TTC549 (cell line): ENCODE results near the gene NDC1.
A peak's percentile ranks its signal among the peaks of the same experiment; 100 is the strongest.
"Not testable (repeated sequence)": the region's sequence is repeated elsewhere in the genome, so short reads cannot be mapped to it uniquely, and the experiment has no call there.

Source experiments
- FAIRE-seq: peaks from 2 replicates; lab custom pipeline; 2012; peaks lifted over from hg19 to GRCh38; lab: Jason Lieb, UNC

The NDC1 gene

DNA sequence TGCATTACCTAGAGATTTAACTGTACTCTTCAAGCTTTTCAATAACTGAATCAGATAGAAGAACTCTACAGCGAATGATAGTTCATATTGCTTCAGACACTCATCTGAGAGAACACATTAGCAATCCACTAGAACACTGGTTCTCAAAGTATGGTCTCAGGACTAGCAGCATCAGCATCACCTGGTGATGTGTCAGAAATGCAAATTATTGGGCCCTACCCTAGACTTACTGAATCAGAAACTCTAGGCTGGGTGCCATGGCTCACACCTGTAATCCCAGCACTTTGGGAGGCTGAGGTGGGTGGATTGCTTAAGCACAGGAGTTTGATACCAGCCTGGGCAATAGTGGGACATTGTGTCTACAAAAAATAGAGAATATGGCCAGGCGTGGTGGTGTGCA, 74.2 kb downstream of the NDC1 start:
- no peak for FAIRE-seq

DNA sequence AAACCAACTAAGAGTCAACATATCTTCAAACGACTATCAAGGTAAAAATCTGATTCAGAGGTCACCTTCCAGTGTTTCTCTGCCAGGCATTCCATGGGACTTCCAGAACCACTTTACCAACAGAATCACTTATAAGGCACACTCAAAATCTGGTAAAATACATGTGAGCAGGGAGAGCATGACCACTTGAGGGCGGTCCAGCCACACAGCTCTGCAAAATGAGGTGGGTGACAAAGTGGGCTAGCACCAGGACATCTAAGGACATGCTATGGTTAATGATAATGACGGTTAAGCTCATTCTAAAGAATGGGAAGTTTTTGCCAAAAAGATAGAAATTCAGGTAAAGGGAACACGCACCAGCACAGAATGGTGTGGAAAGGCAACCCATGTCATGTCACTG, 74.6 kb downstream of the NDC1 start:
- no peak for FAIRE-seq

DNA sequence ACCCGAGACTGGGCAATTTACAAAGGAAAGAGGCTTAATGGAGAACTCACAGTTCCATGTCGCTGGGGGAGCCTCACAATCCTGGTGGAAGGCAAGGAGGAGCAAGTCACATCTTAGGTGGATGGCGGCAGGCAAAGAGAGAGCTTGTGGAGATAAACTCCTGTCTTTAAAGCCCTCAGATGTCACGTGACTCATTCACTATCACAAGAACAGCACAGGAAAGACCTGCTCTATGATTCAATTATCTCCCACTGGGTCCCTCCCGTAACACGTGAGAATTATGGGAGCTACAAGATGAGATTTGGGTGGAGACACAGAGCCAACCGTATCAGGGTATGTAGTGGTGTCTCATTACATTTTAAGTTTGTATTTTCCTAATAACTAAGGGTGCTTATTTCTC, 77.6 kb downstream of the NDC1 start:
- FAIRE-seq: not testable (repeated sequence)

DNA sequence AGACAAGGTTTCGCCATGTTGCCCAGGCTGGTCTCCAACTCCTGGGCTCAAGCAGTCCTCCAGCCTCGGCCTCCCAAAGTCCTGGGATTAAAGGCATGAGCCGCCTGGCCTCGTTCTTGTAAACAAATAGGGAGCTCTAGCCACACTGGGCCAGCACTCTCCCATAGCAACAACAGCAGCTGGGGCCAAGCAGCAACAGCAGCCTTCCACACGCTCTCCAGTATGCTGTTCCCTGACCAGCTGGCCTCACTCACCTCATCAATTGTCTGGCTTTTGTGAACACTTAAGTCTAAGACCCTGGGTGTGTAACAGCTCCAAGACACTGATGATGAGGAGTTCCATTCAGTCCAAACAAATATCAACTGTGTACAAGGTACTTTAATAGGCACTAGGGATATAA, 82.2 kb downstream of the NDC1 start:
- FAIRE-seq: no peak

DNA sequence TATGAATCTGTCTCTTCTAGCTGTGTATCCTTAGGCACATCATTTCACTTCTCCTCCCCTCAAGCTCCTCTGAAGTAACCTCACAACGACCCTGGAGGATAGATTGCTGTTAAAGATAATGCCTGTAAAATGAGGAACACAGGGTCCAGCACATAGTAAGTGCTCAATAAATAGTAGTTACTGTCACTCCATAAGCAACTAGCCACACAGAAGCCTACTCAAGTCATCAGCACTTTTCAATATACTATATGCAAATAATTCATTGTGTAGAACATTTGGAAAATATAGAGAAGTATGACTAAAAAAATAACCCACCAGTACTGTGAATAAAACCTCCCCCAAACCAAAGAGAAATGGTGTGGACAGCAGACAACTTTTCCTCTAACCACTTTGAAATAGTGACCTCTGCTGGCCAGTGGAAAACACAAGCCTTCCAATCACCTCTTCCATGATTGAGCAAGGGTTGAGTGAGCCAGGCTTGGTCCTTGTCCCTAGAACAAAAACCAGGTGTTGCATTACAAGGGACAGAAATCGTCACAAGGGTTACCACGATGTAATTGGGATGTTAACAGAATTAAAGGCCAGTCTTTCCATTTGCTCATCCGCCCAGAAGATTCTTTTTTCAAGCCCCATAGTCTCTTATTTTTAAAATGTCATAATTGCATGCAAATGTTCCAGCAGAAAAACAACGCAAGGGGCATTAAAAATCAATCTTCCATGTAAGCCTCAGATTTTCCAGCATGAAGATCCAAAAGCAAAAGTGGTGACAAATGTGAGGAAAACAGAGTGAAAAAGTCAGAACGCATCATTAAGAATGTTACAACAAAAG, 83.4 kb downstream of the NDC1 start:
- peak; percentile 84 for FAIRE-seq

DNA sequence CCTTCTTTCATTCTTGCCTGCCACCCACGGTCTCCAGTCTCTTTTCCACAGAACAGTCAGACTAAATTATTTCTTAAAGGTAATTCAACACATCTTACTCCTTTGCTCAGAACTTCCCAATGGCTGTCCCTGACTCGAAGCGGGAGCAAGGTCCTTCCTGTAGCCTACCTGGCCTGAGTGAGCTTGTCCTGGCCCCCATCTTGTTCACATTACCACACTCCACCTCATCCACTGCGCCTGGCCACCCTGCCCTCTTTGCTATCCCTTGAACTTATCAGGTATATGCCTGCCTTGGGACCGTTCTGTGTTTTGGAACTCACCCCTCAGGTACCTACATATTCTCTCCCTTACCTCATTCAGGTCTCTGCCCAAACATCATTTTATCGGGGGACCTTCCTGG, 85.8 kb downstream of the NDC1 start:
- no peak for FAIRE-seq

DNA sequence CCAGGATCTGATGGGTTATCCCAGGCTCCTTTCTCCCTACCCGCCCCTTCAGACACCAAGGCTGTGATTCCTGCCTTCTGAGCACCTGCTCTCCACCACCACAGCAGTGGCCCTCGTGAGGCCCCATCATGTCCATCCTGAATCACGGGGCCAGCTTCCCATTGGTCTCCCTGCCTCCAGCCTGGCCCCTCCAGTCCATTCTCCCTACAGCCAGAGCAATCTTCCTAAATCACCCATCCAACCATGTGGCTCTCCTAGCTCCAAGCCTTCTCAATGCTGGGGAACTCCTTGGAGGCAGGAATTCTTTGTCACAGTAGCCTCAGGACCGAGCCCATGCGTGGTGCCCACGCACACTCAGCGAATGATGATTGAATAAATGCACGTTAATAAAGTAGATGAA, 90.3 kb downstream of the NDC1 start:
- no peak for FAIRE-seq

DNA sequence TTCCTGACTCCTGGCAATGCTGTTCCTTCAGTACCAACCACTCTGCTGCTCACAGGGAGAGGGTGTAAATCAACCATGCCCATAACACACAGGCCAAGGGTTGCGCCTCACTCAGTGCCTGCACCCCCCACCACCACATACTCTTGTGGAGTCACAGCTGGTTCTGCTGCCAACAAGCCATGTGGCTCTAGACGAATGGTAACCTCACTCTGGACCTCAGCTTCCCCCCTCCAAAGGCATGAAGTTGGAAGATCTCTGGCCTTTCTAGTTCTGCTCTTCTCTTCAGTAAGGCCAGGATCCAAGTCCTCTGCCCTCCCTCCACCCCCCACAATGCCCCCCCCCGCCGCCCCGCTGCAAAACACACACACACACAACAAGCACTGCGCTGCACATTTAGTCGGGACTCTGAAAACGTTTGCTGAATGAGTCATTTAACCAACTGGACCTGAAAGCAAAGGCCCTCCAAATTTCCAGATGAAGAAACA, 97.4 kb downstream of the NDC1 start:
- FAIRE-seq: no peak

DNA sequence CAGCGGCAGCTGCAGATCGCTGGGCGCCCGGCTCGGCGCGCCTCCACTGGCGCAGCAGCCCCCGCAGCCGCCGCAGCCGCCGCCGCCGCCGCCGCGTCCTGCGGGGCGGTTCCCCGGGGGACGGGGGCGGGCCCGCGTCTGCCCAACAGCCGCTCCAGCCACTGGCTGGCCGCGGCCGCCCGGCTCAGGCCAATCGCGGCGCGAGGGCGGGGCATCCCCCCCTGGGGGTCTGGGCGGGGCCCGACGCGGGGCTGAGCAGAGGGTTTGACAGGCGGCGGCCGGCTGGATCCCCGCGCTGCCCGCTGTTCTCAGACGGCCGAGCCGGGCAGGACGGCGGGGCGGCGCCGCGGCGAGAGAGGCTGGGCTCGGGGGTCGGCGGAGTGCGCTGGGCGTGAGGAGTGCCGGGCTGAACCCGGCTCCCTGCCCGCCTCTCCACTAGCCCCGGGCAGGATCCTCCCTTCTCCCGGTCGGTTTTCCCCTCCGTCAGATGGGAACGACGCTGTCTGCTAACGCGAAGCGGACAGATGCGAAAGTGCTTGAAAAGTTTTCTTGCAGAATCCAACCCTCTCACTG, 98.9 kb downstream of the NDC1 start, which contains the start of gene GLIS1:
Gene GLIS1, minus strand, starts transcription at position 56 of the 573 bp plus-strand sequence. CDS start 1,100 bp downstream, outside the sequence.
- FAIRE-seq: no peak

DNA sequence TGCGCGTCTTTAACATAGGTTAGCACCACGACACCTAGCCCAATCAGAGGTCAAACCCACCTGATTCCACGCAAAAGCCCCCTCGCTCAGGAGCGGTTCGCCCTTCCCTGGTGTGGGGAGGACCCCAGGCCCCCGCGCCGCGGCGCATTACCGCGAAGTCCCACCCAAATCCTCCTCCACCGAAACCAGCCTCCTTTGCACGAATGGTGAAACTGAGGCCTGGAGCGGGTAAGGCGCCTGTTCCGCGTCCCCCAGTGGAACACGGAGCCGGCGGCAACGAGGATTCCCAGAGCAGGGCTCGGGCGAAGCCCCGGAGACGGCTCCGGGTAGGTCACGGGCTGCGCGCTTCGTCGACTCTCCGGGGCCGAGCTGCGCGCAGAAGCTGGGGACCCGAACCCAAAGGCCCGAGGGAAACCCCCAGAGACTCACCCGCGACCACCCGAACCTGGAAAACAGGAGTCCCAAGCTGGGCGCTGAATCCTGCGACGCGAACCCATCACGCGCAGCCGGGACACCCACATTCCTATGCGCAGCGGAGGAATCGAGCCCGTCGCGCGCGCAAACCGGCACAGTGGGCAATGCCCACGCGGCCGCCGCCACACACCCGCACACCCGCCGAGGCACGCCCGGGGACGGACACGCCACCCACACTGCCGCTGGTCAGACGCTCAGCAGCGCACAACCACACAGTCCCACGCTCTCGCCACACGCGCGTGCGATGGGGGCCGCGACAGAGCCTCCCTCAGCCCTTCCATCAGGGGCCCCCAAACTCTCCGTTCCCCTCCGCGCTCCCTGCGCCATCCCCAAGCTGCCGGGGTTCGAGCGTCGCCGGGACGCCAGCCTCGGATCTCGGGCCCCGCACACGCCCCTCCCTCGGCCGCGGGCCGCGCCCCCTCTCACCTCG, 99.6 kb downstream of the NDC1 start:
- FAIRE-seq: no peak

DNA sequence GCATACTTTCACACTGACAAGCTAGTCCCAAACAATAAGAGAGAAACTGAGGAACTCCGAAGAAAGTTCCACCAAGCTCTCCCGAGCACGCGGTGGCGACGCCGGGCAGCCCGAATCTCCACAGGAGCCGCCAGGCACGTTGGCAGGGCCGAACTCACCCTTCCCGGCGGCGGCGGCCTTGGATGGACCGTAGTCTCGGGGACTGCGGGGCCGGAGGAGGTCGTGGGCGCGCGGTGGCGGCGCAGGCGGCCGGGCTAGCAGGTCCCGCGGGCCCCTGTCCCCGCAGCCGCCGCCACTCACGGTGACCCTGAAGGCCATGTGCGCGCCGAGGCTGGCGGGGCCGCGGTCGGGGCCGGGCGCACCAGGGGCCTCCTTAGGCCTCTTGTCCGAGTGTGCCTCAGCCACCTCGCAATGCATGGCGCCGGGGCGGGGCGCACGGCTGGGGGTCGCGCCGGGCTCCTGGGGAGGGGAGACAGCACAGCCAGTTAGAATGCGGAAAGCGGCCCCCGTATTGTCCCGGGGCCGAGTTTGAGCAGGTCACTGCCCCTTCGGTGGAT, 100.4 kb downstream of the NDC1 start:
- no peak for FAIRE-seq

DNA sequence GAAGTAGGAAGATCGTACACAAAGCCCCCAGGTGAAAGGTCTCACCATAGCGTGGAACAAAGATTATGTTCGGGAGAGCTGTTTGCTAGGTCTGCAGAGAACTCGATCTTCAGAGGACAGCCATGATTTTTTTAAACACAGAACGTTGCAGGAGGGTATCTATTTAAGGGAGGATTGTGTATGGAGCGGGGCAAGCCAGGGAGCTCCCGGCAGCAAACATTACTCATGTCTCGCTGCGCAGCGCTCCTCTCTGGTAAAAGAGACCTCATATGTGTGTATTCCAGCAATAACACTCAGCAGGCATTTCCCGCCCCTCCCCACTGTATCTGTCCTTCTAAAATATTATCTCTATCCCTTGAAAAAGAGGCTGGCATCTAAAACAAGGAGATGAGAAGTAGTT, 101.8 kb downstream of the NDC1 start:
- FAIRE-seq: no peak

DNA sequence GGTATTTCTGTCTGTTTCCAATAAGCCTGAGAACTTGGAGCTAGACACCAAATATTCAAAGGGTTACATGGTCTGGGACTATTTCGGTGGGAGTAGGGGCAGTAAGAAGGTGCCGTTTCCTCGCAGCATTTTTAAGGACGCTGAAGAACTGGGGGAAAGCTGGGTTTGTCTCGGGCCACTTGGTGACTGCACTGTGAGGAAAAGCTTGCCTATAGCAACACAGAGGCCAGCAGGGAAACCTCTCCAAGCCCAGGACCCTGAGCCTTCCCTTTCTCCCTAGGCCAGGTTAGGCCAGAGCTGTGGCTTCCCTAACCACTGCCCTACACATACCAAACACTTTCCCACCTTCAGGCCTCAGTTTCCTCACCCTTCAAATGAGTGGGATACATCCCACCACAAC, 102.4 kb downstream of the NDC1 start:
- no peak for FAIRE-seq

DNA sequence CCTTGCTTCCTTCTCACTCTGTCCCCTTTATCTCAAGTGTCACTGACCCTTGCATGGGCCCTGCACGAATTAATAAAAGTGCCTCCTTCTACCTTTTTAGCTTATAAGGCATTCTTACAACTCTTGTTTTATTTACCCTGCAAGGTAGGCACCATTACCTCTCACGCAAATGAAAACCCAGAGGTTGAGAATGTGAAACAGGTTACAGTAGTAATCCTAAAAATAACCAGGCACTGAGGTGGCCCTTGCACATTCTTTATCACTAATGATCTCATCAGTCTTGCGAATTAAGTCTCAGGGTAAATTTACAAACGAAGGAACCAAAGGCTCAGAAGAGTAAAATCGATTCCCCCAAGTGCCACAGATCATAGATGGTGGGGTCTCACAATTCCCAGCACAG, 102.8 kb downstream of the NDC1 start:
- FAIRE-seq: no peak

DNA sequence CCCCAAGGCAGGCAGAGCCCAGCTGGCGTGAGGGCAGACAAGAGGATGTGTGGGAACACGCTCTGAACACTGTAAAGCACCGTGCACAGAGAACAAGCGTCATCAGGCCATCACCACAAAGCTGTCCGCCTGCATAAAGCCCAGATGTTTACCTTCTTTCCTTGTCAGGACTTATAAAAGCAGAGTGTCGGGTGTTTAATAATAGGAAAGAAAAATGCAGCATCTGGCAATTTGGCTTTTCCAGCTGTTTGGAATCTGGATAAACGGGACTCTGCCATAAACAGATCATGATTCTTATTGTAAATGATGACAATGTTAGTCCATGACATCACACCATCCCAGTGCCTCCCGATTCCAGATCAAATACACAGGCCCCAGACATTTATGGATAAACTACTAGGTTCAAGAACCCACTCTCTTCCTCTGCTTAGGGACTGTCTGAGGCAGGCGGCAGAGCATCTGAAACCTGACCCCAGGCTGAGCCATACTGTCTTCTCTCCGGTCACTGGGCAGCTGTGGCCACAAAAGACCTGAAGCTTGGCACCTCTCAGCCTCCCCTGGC, 103.4 kb downstream of the NDC1 start:
- no peak for FAIRE-seq

DNA sequence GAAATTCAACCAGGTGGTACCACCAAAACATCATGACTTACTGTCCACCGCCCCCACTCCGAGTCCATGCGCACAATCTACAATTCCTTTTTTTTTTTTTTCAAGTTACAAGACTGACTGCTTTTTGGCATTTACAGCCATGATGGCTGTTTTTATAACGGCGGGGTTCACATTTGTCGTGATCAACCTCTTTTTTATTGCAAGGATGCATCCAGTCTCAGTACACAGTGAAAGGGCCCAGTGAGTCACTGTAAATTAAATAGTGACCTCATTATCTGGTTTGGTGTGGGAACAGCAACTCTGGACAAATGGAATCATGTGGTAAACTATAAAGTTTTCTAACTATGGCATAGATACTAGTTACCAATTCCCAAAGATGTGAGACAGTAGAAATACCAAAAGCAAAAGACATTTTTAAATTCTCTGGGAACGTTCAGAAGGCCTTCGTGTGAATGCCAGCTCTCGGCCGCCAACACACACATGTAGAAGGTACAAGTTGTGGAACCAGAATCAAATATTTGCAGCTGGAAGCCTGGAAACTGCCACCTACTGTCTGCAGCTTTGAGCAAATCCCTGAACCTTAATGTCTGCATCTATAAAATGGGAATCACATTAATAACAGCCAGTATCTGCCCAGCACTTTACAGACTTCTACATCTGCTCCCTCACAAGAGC, 104.0 kb downstream of the NDC1 start:
- FAIRE-seq: no peak

DNA sequence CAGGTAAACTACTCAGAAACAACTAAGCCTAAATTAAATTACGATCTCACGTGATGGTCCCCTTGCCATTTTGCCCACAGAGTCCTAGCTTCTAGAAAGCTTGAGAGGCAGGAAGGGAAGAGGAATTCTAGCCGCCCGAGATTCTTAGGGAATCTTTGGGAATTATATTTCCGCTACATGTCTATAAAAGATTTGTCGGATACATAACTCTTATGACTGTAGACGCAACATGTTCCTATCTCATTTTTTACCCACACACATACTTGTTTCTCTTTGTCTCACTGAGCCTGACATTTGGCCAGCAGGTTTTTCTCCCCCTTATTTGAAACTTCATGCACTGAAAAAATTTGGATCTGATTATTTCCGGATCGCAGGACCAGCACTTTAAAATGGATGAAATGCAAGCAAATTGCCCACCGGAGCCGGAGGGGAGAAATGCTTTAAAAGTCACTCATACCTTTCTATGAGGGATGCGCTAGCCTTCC, 104.6 kb downstream of the NDC1 start:
- no peak for FAIRE-seq

DNA sequence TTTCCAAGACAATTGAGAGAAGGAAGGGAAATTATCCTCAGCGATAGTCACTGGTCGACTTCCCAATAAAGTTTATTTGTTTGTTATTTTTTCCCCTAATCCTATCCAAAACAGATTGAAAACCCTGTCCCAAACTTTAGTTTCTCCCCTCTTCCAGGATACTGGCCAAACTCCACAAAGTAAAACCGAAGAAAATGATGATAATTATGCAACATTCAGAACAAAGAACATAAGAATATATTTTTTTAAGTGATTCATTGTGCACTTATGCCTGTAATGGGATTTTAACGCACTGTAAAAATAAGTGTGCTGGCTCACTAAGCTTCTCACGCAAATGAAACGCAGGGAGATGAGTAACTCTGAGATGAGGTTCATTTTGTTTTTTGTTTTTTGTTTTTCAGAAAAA, 105.2 kb downstream of the NDC1 start:
- FAIRE-seq: no peak

DNA sequence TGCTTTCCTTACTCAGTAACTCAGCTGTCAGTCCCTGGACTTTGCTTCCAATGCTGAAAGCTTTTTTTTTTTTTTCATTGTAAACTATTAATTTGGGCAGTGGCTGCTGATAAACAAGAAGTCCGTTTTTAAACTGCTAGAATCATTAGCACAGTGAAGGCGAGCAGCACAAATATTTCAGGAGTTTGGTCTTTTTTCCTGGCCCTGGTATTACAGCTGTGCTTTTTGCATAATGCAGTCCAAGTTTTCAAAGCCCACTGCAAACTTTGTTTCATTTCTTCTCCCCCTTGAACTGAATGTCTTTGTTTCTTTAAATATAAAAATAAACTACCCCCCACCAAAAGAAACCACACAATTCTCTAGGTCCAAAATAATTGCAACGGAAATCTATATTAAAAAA, 105.7 kb downstream of the NDC1 start:
- no peak for FAIRE-seq

DNA sequence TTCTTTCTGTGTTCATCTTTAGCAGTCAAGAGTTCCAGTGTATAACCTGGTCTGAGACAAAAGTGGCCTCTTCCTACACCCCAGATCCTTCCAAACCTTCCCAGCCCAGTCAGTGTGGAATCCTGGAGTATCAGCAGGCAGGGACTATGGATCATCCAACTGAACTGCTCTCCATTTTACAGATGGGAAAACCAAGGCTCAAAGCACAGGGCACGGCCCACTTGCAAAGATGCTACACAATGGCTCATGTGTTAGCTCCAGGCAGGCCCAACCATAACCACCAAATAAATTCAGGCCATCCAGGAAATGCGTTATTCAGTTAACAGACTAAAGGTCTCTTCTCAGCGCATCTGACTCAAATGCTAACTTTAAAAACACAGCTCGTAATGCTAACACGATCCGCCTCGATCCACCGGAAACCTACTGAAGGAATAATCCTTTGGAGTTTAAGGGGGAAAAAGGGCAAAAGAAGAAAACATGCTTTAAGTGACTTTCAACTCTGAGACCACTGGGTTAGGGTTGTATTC, 106.3 kb downstream of the NDC1 start:
- FAIRE-seq: no peak

DNA sequence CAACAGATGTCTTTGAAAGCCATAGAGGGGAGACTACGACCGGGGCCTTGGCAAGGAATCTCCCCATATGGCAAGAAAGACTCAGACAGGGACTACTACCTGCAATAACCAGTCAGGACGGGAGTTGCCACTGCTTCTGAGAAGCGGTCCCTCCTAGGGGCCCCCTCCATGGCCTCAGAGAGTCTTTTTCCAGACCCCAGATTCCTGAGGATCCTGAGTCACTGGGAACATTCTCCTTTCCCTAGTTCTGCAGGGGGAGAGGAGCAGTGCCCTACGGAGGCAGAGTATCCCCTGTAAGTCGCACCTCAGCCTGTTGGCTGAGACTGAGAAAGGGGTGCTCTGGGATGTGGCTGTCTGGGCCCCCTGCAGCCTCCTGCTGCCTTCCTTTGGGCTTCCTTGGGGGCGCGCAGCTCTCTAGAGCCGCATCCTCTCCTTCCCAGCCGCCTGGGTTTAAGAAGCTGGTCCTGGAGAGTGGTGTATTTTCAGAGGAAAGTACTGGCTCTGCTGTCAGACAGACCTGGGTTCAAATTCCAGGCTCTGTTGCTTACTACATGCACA, 107.0 kb downstream of the NDC1 start:
- no peak for FAIRE-seq
